ENCODE data around the gene AP2M1.
"Not testable (repeated sequence)": the region's sequence is repeated elsewhere in the genome, so short reads cannot be mapped to it uniquely, and the experiment has no call there.

AP2M1 gene

GRCh38 chr3:184174646-184175492 is at the start of gene AP2M1:
AP2M1 (plus strand) TSS chr3:184174855; CDS start chr3:184176994, 2,139 bp downstream.
- peak; percentile 100 for DNase-seq

- DNase-seq, result no peak
Measured at GRCh38 chr3:184126006-184126405, 48.6 kb upstream of the AP2M1 start.

- DNase-seq, result peak; percentile 79
Measured at GRCh38 chr3:184129012-184129411, 45.6 kb upstream of the AP2M1 start.

GRCh38 chr3:184132945-184133344 is 41.7 kb upstream of the AP2M1 start:
- DNase-seq, result no peak

GRCh38 chr3:184133840-184134745 is 40.6 kb upstream of the AP2M1 start:
- peak; percentile 91 for DNase-seq

GRCh38 chr3:184134746-184135148 is 39.9 kb upstream of the AP2M1 start:
- DNase-seq, result no peak

- DNase-seq, result peak; percentile 95
Measured at GRCh38 chr3:184135149-184135910, 39.3 kb upstream of the AP2M1 start, which contains the start of gene EIF2B5. EIF2B5 (plus strand) TSS chr3:184135358; CDS start chr3:184135386, 28 bp downstream.

GRCh38 chr3:184135911-184136260 is 38.8 kb upstream of the AP2M1 start:
- no peak for DNase-seq

- no peak for DNase-seq
Measured at GRCh38 chr3:184140436-184140835, 34.2 kb upstream of the AP2M1 start.

- DNase-seq, result no peak
Measured at GRCh38 chr3:184142199-184142598, 32.5 kb upstream of the AP2M1 start.

- DNase-seq, result no peak
Measured at GRCh38 chr3:184143327-184143726, 31.3 kb upstream of the AP2M1 start.

- no peak for DNase-seq
Measured at GRCh38 chr3:184144505-184144904, 30.1 kb upstream of the AP2M1 start.

GRCh38 chr3:184145111-184145524 is 29.5 kb upstream of the AP2M1 start:
- DNase-seq, result peak; percentile 67

- DNase-seq, result no peak
Measured at GRCh38 chr3:184145751-184146270, 28.8 kb upstream of the AP2M1 start.

- no peak for DNase-seq
Measured at GRCh38 chr3:184148076-184148475, 26.6 kb upstream of the AP2M1 start.

GRCh38 chr3:184149123-184149522 is 25.5 kb upstream of the AP2M1 start:
- DNase-seq, result no peak

- DNase-seq, result not testable (repeated sequence)
Measured at GRCh38 chr3:184149770-184150169, 24.9 kb upstream of the AP2M1 start.

GRCh38 chr3:184154885-184155643 is 19.6 kb upstream of the AP2M1 start, which contains the start of gene DVL3:
DVL3 (plus strand) TSS chr3:184155377; CDS start chr3:184155636, 259 bp downstream.
- DNase-seq, result peak; percentile 80

- DNase-seq, result peak; percentile 73
Measured at GRCh38 chr3:184155644-184156521, 18.8 kb upstream of the AP2M1 start.

GRCh38 chr3:184156522-184156955 is 18.1 kb upstream of the AP2M1 start:
- DNase-seq, result peak; percentile 80

GRCh38 chr3:184157206-184157605 is 17.4 kb upstream of the AP2M1 start:
- DNase-seq, result no peak
